HT1080 (cell line): Measurements from ENCODE around the gene ATP5MC2. TPM values are rescaled to one million over a fixed set of nuclear protein-coding genes. Genes with fewer than 3 reads are reported as not detected.

Experiments
- DNase-seq: peaks from one replicate; pipeline ENCODE4 v3.0.0-alpha.2; 2015; ENCODE audit warnings: low read depth
- total RNA-seq: library from RNA; depleted of rRNA; stranded (reverse); fragments of >200 nt; shearing (Covaris generic); gene quantifications from 2 replicates; pipeline ENCODE4 v1.2.3, GENCODE V29; 2014; rRNA removed

The ATP5MC2 gene
- total RNA-seq, 1 experiment from 2014 or later: 472 TPM

DNA sequence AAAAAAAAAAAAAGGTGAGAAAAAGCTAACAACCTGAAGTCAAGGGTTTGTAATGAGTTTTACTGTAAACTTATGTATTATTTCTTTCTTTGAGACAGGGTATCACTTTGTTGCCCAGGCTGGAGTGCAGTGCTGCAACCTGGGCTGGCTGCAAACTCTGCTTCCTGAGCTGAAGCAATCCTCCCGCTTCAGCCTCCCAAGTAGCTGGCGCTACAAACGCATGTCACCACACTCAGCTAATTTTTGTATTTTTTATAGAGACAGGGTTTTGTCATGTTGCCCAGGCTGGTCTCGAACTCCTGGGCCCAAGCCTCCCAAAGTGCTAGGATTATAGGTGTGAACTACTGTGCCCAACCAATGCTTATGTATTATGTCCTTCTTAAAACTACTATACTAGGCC is 58.9 kb downstream of the ATP5MC2 start:
- no peak for DNase-seq

Other genes with a start within 250 kb of the ATP5MC2 start
- gene PRR13, start 234.3 kb downstream of the ATP5MC2 start, total RNA-seq: 70.7 and 100 TPM in 2 replicates
- 166 and 243 TPM in 2 replicates for gene PCBP2, start 224.0 kb downstream of the ATP5MC2 start, total RNA-seq
- 12.3 and 18.9 TPM in 2 replicates for gene MAP3K12, start 176.6 kb downstream of the ATP5MC2 start, total RNA-seq
- gene TARBP2, start 174.8 kb downstream of the ATP5MC2 start, total RNA-seq: 88.1 and 98.4 TPM in 2 replicates
- gene NPFF, start 168.6 kb downstream of the ATP5MC2 start, total RNA-seq: not detected in 2 replicates
- 3.7 and 8.5 TPM in 2 replicates for gene ATF7, start 49.7 kb downstream of the ATP5MC2 start, total RNA-seq
- 17.0 and 24.6 TPM in 2 replicates for gene CALCOCO1, start 51.4 kb upstream of the ATP5MC2 start, total RNA-seq
- gene CISTR, start 75.9 kb upstream of the ATP5MC2 start, total RNA-seq: not detected in 2 replicates